Right lobe of liver (tissue), 6 donors: ENCODE measurements around the gene WWC2. TPM values are rescaled to one million over a fixed set of nuclear protein-coding genes. Genes with fewer than 3 reads are reported as not detected.

Experiments used
- ATAC-seq, 4 donors: fragments of 200-7000 bp; cut with Tn5 transposase; one replicate each; pipeline ENCODE4 v1.9.1; 2020; ENCODE audit warnings: mild to moderate bottlenecking in 4 of 4, moderate library complexity in 4 of 4
- DNase-seq, 3 donors: peaks; one replicate each; pipeline ENCODE4 v3.0.0-alpha.2; 2020
- H3K27ac ChIP-seq, 3 donors: fragments of 200-600 bp; one replicate each; pipeline ENCODE4 v1.8.0; 2022
- H3K27me3 ChIP-seq, 2 donors: fragments of 200-600 bp; one replicate each; pipeline ENCODE4 v1.8.0; 2022
- H3K36me3 ChIP-seq, 4 donors: fragments of 200-600 bp; sonication (generic) in 1 of 4; one replicate each; pipeline versions ENCODE4 v1.5.1 to v1.8.0; 2017 to 2022; ENCODE audit warnings: control low read depth in 1 of 4
- H3K4me1 ChIP-seq, 4 donors: fragments of 200-600 bp; sonication (generic) in 1 of 4; one replicate each; pipeline versions ENCODE4 v1.5.1 to v1.8.0; 2017 to 2022; ENCODE audit warnings: control low read depth in 1 of 4
- H3K4me3 ChIP-seq, 3 donors: fragments of 200-600 bp; one replicate each; pipeline ENCODE4 v1.8.0; 2022
- H3K9me3 ChIP-seq, 4 donors: fragments of 200-600 bp; sonication (generic) in 1 of 4; one replicate each; pipeline versions ENCODE4 v1.5.1 to v1.8.0; 2017 to 2022; ENCODE audit warnings: control low read depth in 1 of 4
- CTCF ChIP-seq, 4 donors: fragments of 200-600 bp in 3 of 4; fragments of 450-650 bp in 1 of 4; IDR thresholded peaks; one replicate each; pipeline versions ENCODE4 v1.5.1 to v1.8.0; 2016 to 2022; ENCODE audit warnings: antibody characterized with exemption in 4 of 4, mild to moderate bottlenecking in 2 of 4
- POLR2A ChIP-seq: fragments of 450-650 bp; IDR thresholded peaks from one replicate; pipeline ENCODE4 v1.6.1; 2017; ENCODE audit warnings: antibody characterized with exemption, mild to moderate bottlenecking
- WGBS: methylation state at CpG from one replicate; pipeline ENCODE4 v1.1.6; 2018; ENCODE audit warnings: low coverage, low lambda C conversion rate; ENCODE audit not compliant: insufficient coverage; ENCODE audit errors: missing lambda C conversion rate; 5-methylcytosine and 5-hydroxymethylcytosine counted together
- intact Hi-C, 2 donors: fragments of 100-400 bp; cut with DNase I; formaldehyde crosslinking; loops; one replicate each; pipeline versions ENCODE4 v1.11.2 to v1.14.1; 2022
- total RNA-seq, 6 experiments: library from RNA; depleted of rRNA in 2 of 6; stranded (reverse); fragments of >200 nt in 2 of 6; fragmentation: NEBNext Ultra II Directional in 3 of 6; extraction: Animal tissue kit (Norgen Biotek cat#: 25700) in 3 of 6; gene quantifications; one replicate each; pipeline versions ENCODE4 v1.1.0 to v1.2.4, GENCODE V29; 2016 to 2023
- donor health status: DM: no; HTN: yes; CAD: no.
- donor health status: DM: no; HTN: no; CAD: no.
- donor health status: DM: no; HTN: no; CAD: no.
- donor health status: DM: no; HTN: yes; CAD: no.
- donor health status: DM: no; HTN: yes; CAD: no.

Gene WWC2
- total RNA-seq, 6 experiments from 2014 or later = 19.5 to 48.9 (median 34.4) TPM

DNA sequence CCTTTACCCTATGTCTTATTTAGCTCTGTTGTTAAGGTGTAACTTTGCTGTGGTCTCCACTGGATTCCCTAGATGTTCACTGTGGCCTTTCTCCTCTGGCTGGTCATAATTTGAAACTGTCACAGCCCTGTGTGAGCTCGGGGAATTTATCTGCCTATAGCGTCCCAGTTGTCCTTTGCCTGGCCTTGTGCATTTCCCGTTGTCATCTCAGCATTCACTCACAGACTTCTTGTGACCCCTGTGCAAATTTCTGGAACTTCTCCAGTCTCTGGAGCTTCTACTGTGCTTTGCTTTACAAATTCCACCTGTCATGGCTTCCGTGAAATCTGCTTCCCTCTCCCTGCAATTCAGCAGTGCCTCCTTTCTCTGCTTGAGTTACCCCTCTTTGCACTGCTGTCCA, 106.7 kb downstream of the WWC2 start:
- TF ChIP-seq CTCF (IDR thresholded peaks at IDR 0.05) = no peak
- H3K36me3 ChIP-seq = no peaks in the 10 kb centered on the region
- H3K4me1 ChIP-seq = peaks cover 0 to 8% (median 3%) of the 10 kb centered on the region in 4 donors
- WGBS = 75% methylated on average over 4 of the region's 4 CpGs
- intact Hi-C loops = no loop called here
- DNase-seq = no peak
- peak; percentile 58 to 79 (median 70) for ATAC-seq
- H3K27ac ChIP-seq = no peak overlapping the region
- no peaks in the 10 kb centered on the region for H3K27me3 ChIP-seq
- H3K9me3 ChIP-seq = no peaks in the 10 kb centered on the region
- H3K4me3 ChIP-seq = no peak overlapping the region

- no peak overlapping the region for H3K4me3 ChIP-seq
- DNase-seq (no peak), ATAC-seq (peak in 1 of 4 donors; percentile 33)
- no peaks in the 10 kb centered on the region for H3K36me3 ChIP-seq
- H3K4me1 ChIP-seq = no peaks in the 10 kb centered on the region
- TF ChIP-seq CTCF (IDR thresholded peaks at IDR 0.05) (no peak), POLR2A (no peak)
- no peaks in the 10 kb centered on the region for H3K9me3 ChIP-seq
- intact Hi-C loops = no loop called here
- WGBS = 86% methylated on average over 8 of the region's 8 CpGs
- H3K27me3 ChIP-seq = no peaks in the 10 kb centered on the region
- no peak overlapping the region for H3K27ac ChIP-seq
These were observed 112.5 kb downstream of the WWC2 start for GRCh38 chr4:183211533-183211932.

DNA sequence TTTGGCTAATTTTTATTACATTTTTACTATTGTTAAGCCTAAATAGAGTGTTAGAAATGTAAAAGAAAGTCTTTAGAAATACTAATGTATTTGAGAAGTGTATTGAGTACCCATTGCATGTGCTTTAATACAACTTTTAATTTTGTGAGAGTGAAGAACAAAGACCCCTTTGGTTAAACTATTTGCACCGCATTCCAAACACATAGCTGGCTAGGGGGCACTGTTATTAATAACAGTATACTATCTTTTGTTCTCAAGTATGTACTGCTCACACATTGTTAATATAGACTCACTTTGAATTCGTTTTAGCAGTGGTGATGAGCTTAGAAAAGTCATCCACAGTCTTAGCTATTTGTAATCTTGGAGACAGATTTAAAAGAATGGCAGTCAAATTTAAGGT, 114.9 kb downstream of the WWC2 start:
- WGBS = 85% methylated on average over 2 of the region's 2 CpGs
- intact Hi-C loops = no loop called here
- no peak for DNase-seq

DNA sequence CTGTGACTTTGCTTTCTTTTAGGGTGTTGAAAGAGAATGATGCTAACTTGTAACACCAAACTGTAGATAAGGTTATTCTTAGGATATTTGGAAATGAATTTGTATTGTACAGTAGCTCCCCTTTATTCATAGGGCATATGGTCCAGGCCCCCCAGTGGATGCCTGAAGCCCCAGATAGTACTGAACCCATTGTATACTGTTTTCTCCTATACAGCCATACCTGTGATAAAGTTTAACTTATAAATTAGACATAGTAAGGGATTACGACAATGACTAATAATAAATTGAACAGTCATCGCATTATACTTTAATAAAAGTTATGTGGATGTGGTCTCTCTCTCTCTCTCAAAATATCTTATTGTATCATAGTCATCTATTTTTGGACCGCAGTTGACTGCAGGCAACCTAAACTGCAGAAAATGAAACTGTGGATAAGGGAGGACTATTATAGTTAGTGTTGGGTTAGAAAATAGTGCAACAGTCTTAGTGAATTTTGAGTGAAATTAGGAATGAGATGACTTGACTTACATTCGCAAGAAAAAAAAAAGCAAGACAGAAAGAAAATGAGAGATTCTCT, 115.9 kb downstream of the WWC2 start:
- intact Hi-C loops = no loop called here
- H3K27me3 ChIP-seq = no peaks in the 10 kb centered on the region
- TF ChIP-seq POLR2A (no peak), CTCF (IDR thresholded peaks at IDR 0.05) (no peak)
- H3K27ac ChIP-seq = no peak overlapping the region
- H3K9me3 ChIP-seq = no peaks in the 10 kb centered on the region
- DNase-seq (no peak), ATAC-seq (no peak)
- WGBS = 90% methylated on average over 4 of the region's 4 CpGs
- no peaks in the 10 kb centered on the region for H3K36me3 ChIP-seq
- H3K4me1 ChIP-seq = no peaks in the 10 kb centered on the region
- no peak overlapping the region for H3K4me3 ChIP-seq

More for the DNA sequence above, 114.9 kb downstream of the WWC2 start:
- H3K27me3 ChIP-seq = no peaks in the 10 kb centered on the region
- H3K9me3 ChIP-seq = no peaks in the 10 kb centered on the region
- no peak for ATAC-seq
- H3K4me1 ChIP-seq = no peaks in the 10 kb centered on the region
- no peaks in the 10 kb centered on the region for H3K36me3 ChIP-seq
- no peak overlapping the region for H3K27ac ChIP-seq
- TF ChIP-seq POLR2A = no peak
- H3K4me3 ChIP-seq = no peak overlapping the region

- 100% methylated on average over 4 of the region's 4 CpGs for WGBS
- intact Hi-C loops = no loop called here
- Histone ChIP-seq H3K27me3 (no peaks in the 10 kb centered on the region), H3K9me3 (no peaks in the 10 kb centered on the region), H3K4me1 (peaks cover 0 to 8% (median 3%) of the 10 kb centered on the region in 4 donors), H3K4me3 (no peak overlapping the region), H3K27ac (no peak overlapping the region), H3K36me3 (no peaks in the 10 kb centered on the region)
- no peak for TF ChIP-seq CTCF (IDR thresholded peaks at IDR 0.05)
- TF ChIP-seq POLR2A = no peak
- ATAC-seq (no peak), DNase-seq (no peak)
These were observed 121.2 kb downstream of the WWC2 start for GRCh38 chr4:183220236-183220635.
